Left ventricle myocardium superior (tissue), 1 donor: ENCODE measurements around the gene CORO1C. TPM values are rescaled to one million over a fixed set of nuclear protein-coding genes. Genes with fewer than 3 reads are reported as not detected.

Source experiments
- ATAC-seq: fragments of 200-7000 bp; cut with Tn5 transposase; one replicate; pipeline ENCODE4 v1.9.1; 2020; ENCODE audit warnings: mild to moderate bottlenecking, moderate library complexity
- DNase-seq: peaks from one replicate; pipeline ENCODE4 v3.0.0-alpha.2; 2020
- intact Hi-C: fragments of 100-400 bp; cut with micrococcal nuclease; formaldehyde crosslinking; loops from one replicate; pipeline ENCODE4 v1.11.0; 2022
- total RNA-seq: library from RNA; stranded (reverse); fragmentation: NEBNext Ultra II Directional; extraction: Animal tissue kit (Norgen Biotek cat#: 25700); gene quantifications from one replicate; pipeline ENCODE4 v1.2.1, GENCODE V29; 2021
- donor health status: DM: no; HTN: yes; CAD: no; lungs with severe emphysema.

The CORO1C gene
- total RNA-seq, 1 donor from 2014 or later, result 68.0 TPM

DNA sequence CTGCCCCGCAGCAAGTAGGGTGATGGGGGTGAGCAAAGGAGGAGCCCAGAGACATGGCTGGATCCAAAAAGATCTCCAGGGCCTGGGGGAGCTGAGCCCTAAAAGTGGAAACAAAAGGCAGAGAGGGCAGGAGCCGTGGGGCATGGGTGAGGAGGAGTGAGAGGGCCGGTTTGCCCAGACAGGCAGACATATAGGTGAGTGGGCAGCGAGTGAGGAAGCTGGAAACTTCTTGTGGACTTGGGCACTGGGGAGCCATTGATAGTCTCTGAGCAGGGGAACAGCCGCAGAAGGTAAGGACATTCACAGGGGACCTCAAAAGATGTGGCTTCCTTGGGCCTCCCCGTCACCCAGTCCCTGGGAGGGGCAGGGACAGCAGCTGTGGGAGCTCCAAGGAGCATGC lies 116.7 kb downstream of the CORO1C start:
- ATAC-seq (no peak), DNase-seq (no peak)
- intact Hi-C loops, result loop anchor here (5.0 kb wide), 1 partner anchor 52 kb away; the partner anchor contains the start of genes ISCU and SART3

DNA sequence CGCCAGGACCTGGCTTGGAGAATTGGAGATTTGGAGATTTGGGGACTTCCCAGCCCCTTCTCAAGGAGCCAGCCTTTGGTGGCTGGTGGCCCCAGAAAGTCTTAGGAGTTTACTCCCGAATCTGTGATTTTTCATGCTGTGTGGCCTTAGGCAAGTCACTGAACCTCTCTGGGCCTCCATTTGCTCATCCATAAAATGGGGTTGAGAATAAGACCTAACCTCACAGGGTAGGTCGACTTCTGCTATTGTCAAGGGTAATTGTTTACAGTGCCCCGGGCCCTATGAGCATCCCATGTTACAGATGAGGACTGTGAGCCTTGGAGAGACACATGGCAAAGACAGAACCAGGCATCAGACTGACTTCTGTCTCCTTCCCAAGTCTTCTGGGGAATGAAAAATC lies 117.3 kb downstream of the CORO1C start:
- DNase-seq (no peak), ATAC-seq (no peak)
- intact Hi-C loops, result no loop called here

DNA sequence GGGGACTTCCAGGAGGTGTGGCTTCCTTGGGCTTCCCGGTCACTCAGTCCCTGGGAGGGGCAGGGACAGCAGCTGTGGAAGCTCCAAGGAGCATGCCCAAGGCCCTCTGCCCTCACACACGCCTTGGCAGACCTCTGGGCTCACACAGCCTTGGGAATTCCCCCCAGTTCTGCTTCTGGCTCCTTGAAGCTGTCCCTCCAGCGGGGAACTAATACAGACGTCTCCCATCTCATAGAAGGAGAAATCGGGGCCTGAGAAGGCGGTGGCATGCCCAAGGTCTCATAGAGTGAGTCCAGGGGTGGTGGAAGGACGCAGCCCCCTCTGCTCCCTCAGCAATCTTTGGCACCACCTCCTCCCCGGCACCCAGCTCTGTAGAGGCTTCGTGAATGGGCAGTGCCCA lies 117.8 kb downstream of the CORO1C start:
- intact Hi-C loops, result no loop called here

DNA sequence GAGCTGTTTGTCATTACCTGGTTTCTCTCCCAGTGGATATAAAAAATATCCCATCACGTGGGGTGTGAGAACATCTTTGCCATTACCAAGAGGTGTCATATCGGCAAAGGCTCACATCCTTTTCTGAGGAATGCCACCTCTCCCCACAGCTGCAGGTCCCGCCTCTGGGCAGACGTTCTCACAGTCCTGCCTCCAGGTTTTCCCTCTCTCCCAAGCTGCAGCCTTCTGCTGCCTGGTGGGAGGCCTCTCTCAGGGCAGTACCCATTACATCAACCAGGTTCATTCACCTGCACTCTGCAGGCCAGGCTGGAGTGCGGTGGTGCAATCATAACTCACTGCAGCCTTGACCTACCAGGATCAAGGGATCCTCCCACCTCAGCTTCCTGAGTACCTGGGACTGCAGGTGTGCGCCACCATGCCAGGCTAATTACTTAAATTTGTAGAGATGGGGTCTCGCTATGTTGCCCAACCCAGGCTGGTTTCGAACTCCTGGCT lies 118.5 kb downstream of the CORO1C start:
- no peak for DNase-seq
- intact Hi-C loops, result no loop called here
- ATAC-seq, result no peak

More for the DNA sequence above, 117.8 kb downstream of the CORO1C start:
- DNase-seq (no peak), ATAC-seq (no peak)

DNA sequence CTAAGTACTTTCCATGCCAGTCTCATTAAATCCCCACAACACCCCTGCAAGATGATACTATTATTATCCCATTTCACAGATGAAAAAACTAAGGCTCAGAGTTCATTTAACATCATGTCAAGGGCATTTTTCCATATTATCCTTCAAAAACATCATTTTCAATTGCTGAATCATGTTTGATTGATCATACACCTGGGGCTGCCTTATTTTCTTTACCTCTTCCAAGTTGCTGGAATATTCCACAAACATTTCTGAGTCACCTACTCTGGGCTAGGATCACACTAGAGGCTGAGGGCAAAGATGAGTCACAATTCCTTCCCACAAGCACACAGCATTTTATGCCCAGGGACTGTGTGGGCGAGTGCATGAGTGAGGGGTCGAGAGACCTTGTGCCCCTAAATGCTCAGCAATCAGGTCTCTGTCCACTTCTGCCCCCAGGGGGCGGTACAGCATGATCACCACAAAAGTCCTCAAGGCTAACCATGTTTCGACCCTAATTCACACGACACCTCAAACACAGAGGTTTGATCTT lies 119.4 kb downstream of the CORO1C start:
- ATAC-seq (no peak), DNase-seq (no peak)
- intact Hi-C loops, result no loop called here

DNA sequence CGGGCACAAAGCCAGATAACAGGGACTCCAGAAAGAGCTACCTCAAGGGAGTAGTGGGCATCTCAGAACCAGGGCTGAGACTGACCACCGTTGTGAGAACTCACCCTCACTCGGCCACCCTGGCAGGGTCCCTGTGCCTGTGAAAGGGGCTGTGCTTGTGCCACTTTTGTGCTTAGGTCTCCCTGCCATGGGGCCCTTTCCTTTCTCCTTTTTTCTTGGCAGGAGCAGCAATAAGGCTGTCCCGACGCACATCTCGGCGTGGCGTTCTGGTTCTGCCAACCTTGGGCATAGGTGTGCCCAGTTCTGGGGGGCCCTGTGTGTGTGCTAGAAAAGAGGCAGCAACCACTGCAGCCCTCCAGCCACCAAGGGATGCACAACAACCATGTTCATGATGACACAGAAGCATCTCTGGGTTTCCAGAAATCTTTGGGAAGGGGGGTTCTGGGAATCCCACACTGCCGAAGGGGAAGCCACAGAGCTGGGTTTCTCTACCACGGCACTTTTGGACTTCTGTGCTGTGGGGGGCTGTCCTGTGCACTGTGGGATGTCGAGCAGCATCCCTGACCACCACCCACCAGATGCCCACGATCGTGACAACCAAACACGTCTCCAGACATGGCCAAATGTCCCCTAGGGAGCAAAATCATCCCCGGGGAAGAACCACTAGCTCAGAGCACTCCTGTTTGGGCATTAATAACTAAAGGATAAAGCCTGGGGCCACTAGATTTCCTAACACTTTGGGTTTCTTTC lies 120.3 kb downstream of the CORO1C start:
- intact Hi-C loops, result no loop called here

DNA sequence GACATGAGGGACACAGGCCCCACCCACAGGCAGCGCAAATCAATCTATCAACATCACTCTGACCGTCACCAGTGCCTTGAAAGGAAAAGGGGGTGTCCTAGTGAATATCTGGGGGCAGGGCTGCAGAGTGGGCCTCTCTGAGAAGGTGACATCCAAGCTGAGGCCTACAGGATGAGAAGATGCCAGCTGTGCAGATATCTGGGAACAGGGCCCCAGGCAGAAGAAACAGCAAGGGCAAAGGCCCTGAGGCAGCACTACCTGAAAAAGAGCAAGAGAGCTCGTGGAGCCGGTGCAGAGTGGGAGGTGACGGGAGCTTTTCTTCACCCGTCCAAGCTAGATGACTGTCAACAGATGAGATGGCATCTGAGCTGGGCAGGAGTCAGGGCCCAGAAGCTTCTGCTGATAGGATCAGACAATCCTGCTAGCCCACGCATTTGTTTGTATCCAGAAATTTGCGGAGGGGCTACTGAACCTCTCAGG lies 120.9 kb downstream of the CORO1C start:
- DNase-seq (no peak), ATAC-seq (no peak)
- intact Hi-C loops, result no loop called here

More for the DNA sequence above, 120.3 kb downstream of the CORO1C start:
- DNase-seq, result no peak
- ATAC-seq, result no peak

DNA sequence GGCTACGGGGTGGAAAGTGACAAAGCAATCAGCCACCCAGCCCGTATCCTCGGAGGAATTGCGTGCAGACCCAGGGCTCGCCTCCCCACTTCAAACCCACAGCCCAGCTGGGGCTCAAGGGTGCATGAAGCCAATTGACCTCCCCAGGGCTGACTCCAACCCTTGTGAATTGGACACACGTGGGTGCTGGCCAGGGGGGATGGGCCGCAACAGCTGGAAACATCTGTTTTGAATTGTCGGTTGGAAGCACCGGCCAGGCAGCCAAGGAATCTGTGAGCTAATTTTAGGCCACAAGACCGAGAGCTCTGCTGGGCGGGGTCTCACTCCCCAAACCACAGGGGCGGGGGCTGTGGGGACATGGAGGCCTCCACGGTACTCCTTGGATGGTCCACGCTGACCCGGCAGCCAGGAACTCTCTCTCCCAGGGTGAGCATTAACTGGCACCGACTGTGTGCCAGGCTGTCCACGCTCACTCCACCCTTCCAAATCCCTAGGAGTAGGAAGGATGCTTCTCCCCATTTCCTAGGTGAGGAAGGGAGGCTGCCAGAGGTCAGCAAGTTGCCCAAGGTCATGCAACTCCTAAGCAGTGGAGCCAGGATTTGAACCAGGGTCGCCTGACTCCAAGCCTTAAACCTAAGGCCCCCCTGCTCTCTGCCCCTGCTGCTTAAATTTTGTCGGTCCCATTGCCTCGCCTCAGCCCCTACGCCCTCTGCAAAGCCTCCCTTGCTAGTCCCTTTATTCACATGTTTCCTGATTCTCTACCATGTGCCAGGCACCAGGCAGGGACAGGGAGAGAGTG lies 121.6 kb downstream of the CORO1C start:
- intact Hi-C loops, result no loop called here
- DNase-seq (peak; percentile 86), ATAC-seq (peak; percentile 89)

DNA sequence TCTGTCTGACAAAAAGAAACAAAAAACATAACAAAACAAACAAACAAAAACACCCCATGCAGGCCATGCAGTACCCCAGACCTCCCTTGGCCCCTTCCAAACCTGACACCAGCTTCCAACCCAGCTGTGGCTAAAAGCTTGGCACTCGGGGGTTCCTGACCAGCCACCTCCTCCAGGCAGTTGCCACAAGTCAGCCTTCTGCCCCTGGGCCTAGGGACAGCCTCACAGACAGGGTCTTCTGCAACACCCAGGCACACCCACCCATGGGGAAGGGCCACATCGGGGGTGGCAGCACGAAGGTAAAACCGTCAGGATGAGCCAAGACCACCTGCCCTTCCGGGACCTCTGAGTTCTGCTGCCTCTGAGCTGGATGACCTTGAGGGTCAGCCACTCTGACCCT lies 122.7 kb downstream of the CORO1C start:
- DNase-seq, result no peak
- intact Hi-C loops, result no loop called here
- ATAC-seq, result no peak

DNA sequence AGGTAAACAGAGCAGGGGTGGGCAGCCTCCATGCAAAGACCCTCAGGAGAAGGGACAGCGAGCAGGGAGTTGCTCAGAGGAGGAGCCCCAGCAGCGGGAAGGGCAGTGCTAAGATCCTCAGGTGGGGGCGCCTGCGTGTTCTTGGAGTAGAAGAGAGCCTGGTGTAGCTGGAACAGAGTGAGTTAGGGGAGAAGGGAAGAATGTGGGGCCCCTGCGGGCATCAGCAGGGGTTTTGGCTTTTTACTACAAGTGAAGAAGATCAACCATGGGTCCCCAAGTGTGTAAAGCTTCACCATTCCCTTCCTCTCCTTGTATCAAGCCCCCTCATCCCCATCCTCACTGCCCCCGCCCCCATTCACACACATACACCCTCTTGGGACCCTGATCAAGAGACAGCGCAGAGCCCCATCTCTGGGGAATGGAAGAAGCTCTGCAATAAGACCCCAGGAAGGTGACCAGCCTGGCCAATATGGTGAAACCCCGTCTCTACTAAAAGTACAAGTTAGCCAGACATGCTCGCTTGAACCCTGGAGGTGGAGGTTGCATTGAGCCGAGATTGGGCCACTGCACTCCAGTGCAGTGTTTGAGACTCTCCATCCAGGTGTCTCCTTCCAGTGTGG lies 123.2 kb downstream of the CORO1C start:
- DNase-seq, result no peak
- intact Hi-C loops, result no loop called here
- ATAC-seq, result no peak

DNA sequence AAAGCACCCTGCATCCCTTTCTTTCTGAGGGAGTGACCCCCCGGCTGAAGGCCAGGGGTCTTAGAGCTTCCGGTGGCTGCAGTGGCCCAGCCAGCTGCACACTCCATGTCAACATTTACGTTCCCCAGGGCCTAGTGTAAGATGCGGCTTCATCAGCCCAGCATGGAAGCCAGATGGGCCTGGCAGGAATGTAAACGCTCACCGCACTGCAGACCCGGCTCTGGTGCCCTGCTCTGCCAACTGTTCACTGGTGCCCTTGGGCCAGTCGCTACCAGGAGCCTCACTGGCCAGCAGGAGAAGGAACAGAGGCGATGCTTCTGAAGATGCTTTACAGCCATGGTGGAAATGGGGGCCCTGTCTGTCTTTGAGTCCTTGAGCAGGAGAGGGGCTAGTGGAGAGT lies 124.8 kb downstream of the CORO1C start:
- DNase-seq, result no peak
- intact Hi-C loops, result no loop called here
- ATAC-seq, result no peak

DNA sequence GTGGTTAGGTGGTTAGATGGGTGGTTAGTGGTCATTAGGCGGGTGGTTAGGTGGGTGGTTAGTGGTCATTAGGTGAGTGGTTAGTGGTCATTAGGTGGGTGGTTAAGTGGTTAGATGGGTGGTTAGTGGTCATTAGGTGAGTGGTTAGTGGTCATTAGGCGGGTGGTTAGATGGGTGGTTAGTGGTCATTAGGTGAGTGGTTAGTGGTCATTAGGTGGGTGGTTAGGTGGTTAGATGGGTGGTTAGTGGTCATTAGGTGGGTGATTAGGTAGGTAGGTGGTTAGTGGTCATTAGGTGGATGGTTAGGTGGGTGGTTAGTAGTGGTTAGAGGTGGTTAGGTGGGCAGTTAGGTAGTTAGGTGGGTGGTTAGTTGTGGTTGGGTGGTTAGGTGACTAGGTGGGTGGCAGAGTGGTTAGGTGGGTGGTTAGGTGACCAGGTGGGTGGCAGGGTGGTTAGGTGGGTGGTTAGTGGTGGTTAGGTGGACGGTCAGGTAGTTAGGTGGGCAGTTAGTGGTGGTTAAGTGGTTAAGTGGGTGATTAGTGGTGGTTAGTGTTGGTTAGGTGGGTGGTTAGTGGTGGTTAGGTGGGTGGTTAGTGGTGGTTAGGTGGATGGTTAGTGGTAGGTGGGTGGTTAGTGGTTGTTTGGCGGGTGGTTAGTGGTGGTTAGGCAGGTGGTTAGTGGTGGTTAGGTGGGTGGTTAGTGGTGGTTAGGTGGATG lies 125.5 kb downstream of the CORO1C start:
- intact Hi-C loops, result no loop called here
- no peak for ATAC-seq
- DNase-seq, result no peak

DNA sequence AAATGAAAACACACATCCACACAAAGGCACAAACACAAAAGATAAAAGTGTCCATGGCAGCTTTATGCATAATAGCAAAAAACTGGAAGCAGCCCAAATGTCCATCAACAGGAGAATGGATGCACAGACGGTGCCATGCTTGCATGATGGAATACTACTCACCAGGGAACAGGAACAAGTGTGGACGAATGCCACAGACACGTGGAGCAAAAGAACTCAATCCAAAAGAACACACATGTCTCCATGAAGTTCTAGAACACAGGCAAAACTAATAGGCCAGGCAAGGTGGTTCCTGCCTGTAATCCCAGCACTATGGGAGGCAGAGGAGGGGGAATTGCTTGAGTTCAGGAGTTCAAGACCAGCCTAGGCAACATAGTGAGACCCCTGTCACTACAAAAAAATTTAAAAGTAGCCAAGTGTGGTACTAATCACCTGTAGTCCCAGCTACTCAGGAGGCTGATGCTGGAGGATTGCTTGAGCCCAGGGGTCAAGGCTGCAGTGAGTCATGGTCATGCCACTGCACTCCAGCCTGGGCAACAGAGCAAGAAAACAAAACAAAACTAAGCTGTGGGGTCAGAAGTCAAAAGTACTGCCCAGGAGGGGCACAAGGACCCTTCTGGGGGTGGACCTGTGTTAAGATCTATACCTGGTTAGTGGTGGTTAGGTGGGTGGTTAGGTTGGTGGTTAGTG lies 126.2 kb downstream of the CORO1C start:
- intact Hi-C loops, result no loop called here
- DNase-seq (no peak), ATAC-seq (no peak)

DNA sequence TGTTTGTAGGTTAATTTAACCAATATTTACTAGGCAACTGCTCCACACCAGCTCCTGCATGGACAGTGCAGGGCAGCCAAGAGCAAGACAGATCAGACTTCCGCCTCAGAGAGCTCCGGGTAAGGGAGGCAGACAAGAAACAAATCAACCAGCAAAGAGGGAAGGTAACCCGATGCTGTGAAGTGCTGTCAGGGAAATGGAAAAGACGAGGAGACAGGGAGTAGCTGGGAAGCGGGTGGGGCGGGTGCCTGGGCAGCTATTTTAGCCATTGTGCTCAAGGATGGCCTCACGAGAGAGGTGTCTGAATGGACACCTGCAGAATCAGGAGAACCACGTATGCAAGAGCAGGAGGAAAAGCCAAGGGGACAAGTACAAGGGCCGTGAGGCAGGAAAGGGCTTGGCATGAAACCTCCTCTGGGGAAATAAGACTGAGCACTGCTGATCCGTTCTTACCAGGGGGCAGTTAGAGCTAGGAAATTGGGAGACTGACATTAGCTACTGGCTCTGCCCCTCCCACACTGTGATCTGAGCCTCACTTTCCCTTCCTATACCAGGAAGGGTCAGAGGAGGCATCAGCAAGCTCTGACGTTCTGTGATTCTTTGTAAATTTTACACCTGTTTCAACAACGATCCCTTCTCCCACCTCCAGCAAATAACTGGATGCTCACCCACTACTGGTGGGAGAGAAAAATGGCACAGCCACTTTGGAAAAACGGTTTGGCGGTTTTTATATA lies 126.9 kb downstream of the CORO1C start:
- intact Hi-C loops, result no loop called here
- ATAC-seq (no peak), DNase-seq (no peak)

DNA sequence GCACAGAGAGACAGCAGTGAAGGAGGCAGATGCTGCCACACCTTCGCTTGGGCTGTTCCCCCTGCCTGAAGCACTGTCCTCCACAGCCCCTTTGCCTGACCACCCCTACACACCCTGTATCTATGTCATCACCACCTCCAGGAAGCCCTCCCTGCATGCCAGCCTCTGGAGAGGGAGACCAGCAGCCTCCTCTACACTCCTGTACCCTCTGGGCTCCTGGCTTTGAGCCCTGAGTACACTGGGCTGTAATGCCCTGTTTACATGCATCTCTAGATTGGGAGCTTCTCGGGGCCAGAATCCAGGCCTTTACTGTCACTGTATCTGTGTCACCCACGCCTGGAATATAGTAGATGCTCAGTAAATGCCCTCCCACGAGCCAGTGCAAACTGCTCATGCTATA lies 127.6 kb downstream of the CORO1C start:
- no peak for DNase-seq
- intact Hi-C loops, result no loop called here

DNA sequence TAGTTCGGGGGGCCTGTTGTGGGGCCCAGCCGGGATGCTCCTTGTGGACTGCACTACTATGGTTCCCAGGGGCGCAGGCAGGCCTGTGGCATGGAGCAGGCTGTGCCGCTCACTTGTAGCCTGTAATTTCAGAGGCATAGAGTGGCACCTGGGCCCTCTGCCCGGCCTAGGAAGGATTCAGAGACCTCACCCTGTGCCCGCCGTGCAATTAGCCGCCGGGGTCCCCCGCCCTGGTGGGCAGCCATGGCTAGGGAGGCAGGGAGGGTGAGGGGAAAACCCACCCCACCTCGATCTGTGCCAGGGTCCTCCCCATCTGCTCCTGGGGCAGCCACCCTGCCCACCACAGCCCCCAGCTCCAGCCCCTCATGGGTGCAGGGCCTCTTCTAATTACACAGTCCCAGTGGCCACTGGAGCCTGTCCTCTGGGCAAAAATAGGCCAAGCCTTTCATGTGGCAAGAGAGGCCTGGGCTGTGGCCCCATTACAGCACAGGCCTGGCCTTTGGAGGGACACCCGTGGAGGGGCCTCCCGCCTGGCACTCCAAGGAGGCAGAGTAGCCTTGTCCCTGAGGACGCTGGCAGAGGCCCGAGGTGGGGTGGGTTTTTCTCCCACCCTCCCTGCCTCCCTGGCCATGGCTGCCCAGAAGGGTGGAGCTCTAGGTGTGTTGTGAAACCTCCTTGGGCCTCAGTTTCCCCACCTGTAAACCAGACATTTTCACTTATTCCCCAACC lies 128.2 kb downstream of the CORO1C start:
- DNase-seq, result no peak
- intact Hi-C loops, result no loop called here
- ATAC-seq, result no peak

More for the DNA sequence above, 127.6 kb downstream of the CORO1C start:
- ATAC-seq, result no peak

DNA sequence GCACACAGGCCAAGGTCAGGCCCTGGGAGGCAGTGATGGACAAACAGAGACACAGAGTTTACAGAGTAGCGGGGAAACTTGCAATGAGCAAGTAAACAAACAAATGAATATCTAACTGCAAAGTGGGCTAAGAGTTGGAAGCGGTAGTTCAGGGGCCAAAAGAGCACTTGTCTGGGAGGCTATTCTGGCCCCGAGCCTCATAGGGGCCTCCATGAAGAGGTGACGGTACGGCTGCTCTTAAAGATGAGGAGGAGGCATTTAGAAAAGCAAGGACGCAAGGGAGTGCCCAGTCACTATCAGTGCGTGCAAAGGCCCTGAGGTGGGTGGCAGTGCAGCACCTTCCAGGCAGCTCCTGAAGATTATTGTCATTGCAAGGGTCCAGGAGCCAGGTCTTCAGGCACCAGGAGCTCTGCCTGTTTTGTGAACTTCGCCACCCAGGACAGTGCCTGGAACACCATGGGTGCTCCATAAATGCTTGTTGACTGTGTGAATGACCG lies 129.1 kb downstream of the CORO1C start:
- ATAC-seq (no peak), DNase-seq (no peak)
- intact Hi-C loops, result no loop called here
